OCI-LY7 (cell line): ENCODE measurements around the gene RPL27A.

ENCODE experiments used
- EZH2phosphoT487 ChIP-seq: fragments of 200-600 bp; sonication (generic); IDR thresholded peaks from 2 replicates; pipeline ENCODE4 v1.6.1; 2018; ENCODE audit warnings: low read depth, borderline replicate concordance, mild to moderate bottlenecking, mixed run types, antibody characterized with exemption, low read length, moderate library complexity, mixed read lengths
- TF ChIP-seq, protein P1 (sequence below): fragments of 200-600 bp; sonication (generic); conservative IDR thresholded peaks from 2 replicates; pipeline ENCODE4 v1.5.1; 2014; ENCODE audit warnings: mild to moderate bottlenecking, antibody characterized with exemption, low read length, moderate library complexity, mixed read lengths

DNA sequence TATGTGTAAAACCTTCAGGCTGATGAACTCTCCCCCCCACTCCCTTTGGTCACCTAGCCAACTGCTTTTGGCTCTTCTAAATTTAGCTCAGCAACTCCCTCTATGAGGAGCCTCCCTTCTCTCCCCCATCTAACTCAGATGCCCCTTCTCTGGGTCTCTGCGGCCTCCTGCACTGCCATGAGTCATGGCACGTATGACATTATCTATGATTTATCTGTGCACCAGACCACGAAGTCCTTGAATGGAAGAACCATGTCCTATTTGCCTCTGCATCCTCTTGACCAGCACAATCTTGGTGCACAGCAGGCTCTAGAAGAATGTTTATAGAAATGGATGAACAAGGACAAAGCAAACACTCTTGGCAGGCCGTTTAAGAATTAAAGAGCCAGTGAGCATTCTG is 46.0 kb downstream of the RPL27A start:
- TF ChIP-seq, protein P1, sequence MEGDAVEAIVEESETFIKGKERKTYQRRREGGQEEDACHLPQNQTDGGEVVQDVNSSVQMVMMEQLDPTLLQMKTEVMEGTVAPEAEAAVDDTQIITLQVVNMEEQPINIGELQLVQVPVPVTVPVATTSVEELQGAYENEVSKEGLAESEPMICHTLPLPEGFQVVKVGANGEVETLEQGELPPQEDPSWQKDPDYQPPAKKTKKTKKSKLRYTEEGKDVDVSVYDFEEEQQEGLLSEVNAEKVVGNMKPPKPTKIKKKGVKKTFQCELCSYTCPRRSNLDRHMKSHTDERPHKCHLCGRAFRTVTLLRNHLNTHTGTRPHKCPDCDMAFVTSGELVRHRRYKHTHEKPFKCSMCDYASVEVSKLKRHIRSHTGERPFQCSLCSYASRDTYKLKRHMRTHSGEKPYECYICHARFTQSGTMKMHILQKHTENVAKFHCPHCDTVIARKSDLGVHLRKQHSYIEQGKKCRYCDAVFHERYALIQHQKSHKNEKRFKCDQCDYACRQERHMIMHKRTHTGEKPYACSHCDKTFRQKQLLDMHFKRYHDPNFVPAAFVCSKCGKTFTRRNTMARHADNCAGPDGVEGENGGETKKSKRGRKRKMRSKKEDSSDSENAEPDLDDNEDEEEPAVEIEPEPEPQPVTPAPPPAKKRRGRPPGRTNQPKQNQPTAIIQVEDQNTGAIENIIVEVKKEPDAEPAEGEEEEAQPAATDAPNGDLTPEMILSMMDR: no peak
- no peak for TF ChIP-seq EZH2phosphoT487
